ENCODE measurements around the gene CCDC102B. TPM values are rescaled to one million over a fixed set of nuclear protein-coding genes. Genes with fewer than 3 reads are reported as not detected.

Gene CCDC102B
- total RNA-seq, 4 donors from 2014 or later, result 3.8 to 15.1 (median 4.9) TPM

- Histone ChIP-seq H3K4me3 (no peak overlapping the region), H3K27me3 (no peaks in the 10 kb centered on the region), H3K4me1 (no peaks in the 10 kb centered on the region), H3K36me3 (no peaks in the 10 kb centered on the region), H3K27ac (no peak overlapping the region), H3K9me3 (no peaks in the 10 kb centered on the region)
- ATAC-seq, result no peak
- TF ChIP-seq, protein P1, sequence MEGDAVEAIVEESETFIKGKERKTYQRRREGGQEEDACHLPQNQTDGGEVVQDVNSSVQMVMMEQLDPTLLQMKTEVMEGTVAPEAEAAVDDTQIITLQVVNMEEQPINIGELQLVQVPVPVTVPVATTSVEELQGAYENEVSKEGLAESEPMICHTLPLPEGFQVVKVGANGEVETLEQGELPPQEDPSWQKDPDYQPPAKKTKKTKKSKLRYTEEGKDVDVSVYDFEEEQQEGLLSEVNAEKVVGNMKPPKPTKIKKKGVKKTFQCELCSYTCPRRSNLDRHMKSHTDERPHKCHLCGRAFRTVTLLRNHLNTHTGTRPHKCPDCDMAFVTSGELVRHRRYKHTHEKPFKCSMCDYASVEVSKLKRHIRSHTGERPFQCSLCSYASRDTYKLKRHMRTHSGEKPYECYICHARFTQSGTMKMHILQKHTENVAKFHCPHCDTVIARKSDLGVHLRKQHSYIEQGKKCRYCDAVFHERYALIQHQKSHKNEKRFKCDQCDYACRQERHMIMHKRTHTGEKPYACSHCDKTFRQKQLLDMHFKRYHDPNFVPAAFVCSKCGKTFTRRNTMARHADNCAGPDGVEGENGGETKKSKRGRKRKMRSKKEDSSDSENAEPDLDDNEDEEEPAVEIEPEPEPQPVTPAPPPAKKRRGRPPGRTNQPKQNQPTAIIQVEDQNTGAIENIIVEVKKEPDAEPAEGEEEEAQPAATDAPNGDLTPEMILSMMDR (IDR thresholded peaks at IDR 0.05), result no peak
- TF ChIP-seq EP300 (IDR thresholded peaks at IDR 0.05) (no peak), POLR2AphosphoS5 (IDR thresholded peaks at IDR 0.05) (no peak), POLR2A (IDR thresholded peaks at IDR 0.05) (no peak)
- WGBS, 2 donors (ENCODE audit: low coverage in 1 of 2), result 81 to 86% methylated on average over 4 to 5 of the region's 5 CpGs
Measured at GRCh38 chr18:68916734-68917133, 118.9 kb downstream of the CCDC102B start.

DNA sequence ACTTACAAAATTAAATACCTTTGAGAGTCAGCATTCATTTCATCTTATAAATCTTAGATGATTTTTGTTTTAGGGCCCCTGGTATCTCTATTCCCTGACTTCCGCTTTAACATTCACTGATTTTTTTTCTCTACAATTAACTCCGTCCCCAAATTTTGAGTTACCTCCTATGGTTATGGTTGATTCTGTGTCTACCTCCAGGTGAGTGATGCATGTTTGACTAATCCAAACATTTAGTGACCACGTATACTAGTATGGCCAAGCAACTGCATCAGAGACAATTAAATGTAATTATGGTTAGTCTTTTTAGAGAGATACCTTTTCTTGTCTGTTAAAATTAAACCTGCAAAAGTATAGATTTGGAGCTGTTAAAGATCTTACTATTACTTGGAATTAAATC is 120.3 kb downstream of the CCDC102B start:
- H3K4me3 ChIP-seq, result no peak overlapping the region
- WGBS, 2 donors (ENCODE audit: low coverage in 1 of 2), result 87 to 93% methylated on average over 3 of the region's 3 CpGs

GRCh38 chr18:68919900-68920299 is 122.0 kb downstream of the CCDC102B start:
- ATAC-seq, result no peak
- no peaks in the 10 kb centered on the region for H3K4me1 ChIP-seq
- no peak overlapping the region for H3K4me3 ChIP-seq
- no peaks in the 10 kb centered on the region for H3K9me3 ChIP-seq
- no peak overlapping the region for H3K27ac ChIP-seq
- 83 to 100% methylated on average over 2 of the region's 2 CpGs for WGBS, 2 donors (ENCODE audit: low coverage in 1 of 2)
- TF ChIP-seq POLR2A (IDR thresholded peaks at IDR 0.05) (no peak), EP300 (IDR thresholded peaks at IDR 0.05) (no peak), POLR2AphosphoS5 (IDR thresholded peaks at IDR 0.05) (no peak)
- TF ChIP-seq, protein P1 (IDR thresholded peaks at IDR 0.05), result no peak
- no peaks in the 10 kb centered on the region for H3K27me3 ChIP-seq
- H3K36me3 ChIP-seq, result no peaks in the 10 kb centered on the region

More for the DNA sequence above, 120.3 kb downstream of the CCDC102B start:
- Histone ChIP-seq H3K9me3 (no peaks in the 10 kb centered on the region), H3K36me3 (no peaks in the 10 kb centered on the region), H3K27me3 (no peaks in the 10 kb centered on the region), H3K27ac (no peak overlapping the region), H3K4me1 (no peaks in the 10 kb centered on the region)
- no peak for ATAC-seq
- no peak for TF ChIP-seq POLR2AphosphoS5 (IDR thresholded peaks at IDR 0.05)
- TF ChIP-seq, protein P1 (IDR thresholded peaks at IDR 0.05), result no peak
- no peak for TF ChIP-seq POLR2A (IDR thresholded peaks at IDR 0.05)
- no peak for TF ChIP-seq EP300 (IDR thresholded peaks at IDR 0.05)

DNA sequence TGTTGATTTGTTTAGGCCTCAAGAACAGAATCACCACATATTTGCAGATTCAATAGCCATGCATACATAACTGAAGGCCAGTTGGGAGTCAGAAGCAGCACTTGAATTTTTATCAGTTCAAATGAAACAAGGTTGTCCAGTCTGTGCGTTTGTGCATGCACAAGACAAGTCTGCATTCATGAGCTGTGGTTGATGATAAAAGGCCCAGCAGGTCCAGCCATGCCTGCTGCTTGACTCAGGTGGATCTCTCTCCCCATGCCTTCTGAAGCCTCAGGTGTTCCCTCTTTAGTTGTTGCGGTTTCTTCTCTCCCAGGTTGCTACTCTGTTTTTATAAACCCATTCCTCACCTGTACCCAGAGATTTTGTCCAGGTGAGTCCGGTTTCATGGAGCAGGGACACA is 124.5 kb downstream of the CCDC102B start:
- Histone ChIP-seq H3K4me3 (no peak overlapping the region), H3K27me3 (no peaks in the 10 kb centered on the region), H3K27ac (no peak overlapping the region), H3K4me1 (no peaks in the 10 kb centered on the region), H3K9me3 (no peaks in the 10 kb centered on the region), H3K36me3 (no peaks in the 10 kb centered on the region)
- ATAC-seq, result no peak
- WGBS, 2 donors (ENCODE audit: low coverage in 1 of 2), result 77 to 89% methylated on average over 3 of the region's 3 CpGs
- TF ChIP-seq, protein P1 (IDR thresholded peaks at IDR 0.05), result no peak
- TF ChIP-seq EP300 (IDR thresholded peaks at IDR 0.05) (no peak), POLR2A (IDR thresholded peaks at IDR 0.05) (no peak), POLR2AphosphoS5 (IDR thresholded peaks at IDR 0.05) (no peak)

DNA sequence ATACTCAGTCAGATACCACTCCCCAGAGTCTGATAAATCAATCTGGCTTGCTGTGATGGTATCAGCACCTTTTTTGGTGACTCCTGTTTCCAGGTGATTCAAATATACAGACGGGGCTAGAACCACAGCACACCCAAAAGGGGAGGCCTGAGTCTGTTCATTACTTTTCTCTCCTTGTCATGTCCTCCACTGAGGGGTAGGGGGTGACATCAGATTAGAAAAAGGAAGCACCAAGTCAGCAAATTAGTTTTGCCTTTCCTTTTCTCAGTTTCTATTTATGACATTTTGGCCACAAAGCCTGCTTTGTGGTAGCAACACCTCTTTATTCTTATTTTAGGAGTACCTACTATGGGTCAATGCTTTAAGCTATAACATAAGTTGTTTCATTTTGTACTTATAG is 127.4 kb downstream of the CCDC102B start:
- 6 to 40% methylated on average over 1 of the region's 1 CpG for WGBS, 2 donors (ENCODE audit: low coverage in 1 of 2)
- Histone ChIP-seq H3K9me3 (no peaks in the 10 kb centered on the region), H3K27me3 (no peaks in the 10 kb centered on the region), H3K36me3 (no peaks in the 10 kb centered on the region), H3K4me1 (no peaks in the 10 kb centered on the region), H3K4me3 (no peak overlapping the region), H3K27ac (no peak overlapping the region)
- no peak for TF ChIP-seq POLR2AphosphoS5 (IDR thresholded peaks at IDR 0.05)
- TF ChIP-seq EP300 (IDR thresholded peaks at IDR 0.05), result no peak
- TF ChIP-seq, protein P1 (IDR thresholded peaks at IDR 0.05), result no peak
- no peak for TF ChIP-seq POLR2A (IDR thresholded peaks at IDR 0.05)
- ATAC-seq, result no peak
